ENCODE data around the gene CCDC138.

The CCDC138 gene

GRCh38 chr2:108893277-108893676 lies 106.7 kb downstream of the CCDC138 start:
- Histone ChIP-seq H3K36me3 (ENCODE audit: control insufficient read depth, insufficient read depth, low read length) (no peaks in the 10 kb centered on the region), H3K4me1 (ENCODE audit: control insufficient read depth, insufficient read depth, low read length) (no peaks in the 10 kb centered on the region), H3K4me3 (ENCODE audit: low read depth, low read length) (no peak overlapping the region), H3K9ac (ENCODE audit: low read length) (no peak overlapping the region), H3K27ac (ENCODE audit: low read depth, low read length) (no peak overlapping the region), H3K27me3 (ENCODE audit: control insufficient read depth, insufficient read depth, low read length) (no peaks in the 10 kb centered on the region), H3K9me3 (ENCODE audit: control insufficient read depth, insufficient read depth, low read depth, low read length) (peaks cover 8% of the 10 kb centered on the region; the same call in 1 of the 2 replicates)

GRCh38 chr2:108894766-108895165 lies 108.2 kb downstream of the CCDC138 start:
- Histone ChIP-seq H3K9ac (ENCODE audit: low read length) (no peak overlapping the region), H3K36me3 (ENCODE audit: control insufficient read depth, insufficient read depth, low read length) (no peaks in the 10 kb centered on the region)

GRCh38 chr2:108895188-108895587 lies 108.6 kb downstream of the CCDC138 start:
- no peaks in the 10 kb centered on the region for H3K4me1 ChIP-seq (ENCODE audit: control insufficient read depth, insufficient read depth, low read length)
- H3K27ac ChIP-seq (ENCODE audit: low read depth, low read length) = no peak overlapping the region
- H3K4me3 ChIP-seq (ENCODE audit: low read depth, low read length) = no peak overlapping the region
- H3K36me3 ChIP-seq (ENCODE audit: control insufficient read depth, insufficient read depth, low read length) = no peaks in the 10 kb centered on the region
- H3K27me3 ChIP-seq (ENCODE audit: control insufficient read depth, insufficient read depth, low read length) = no peaks in the 10 kb centered on the region
- H3K9me3 ChIP-seq (ENCODE audit: control insufficient read depth, insufficient read depth, low read depth, low read length) = peaks cover 7% of the 10 kb centered on the region; the same call in 1 of the 2 replicates
- no peak overlapping the region for H3K9ac ChIP-seq (ENCODE audit: low read length)

More at GRCh38 chr2:108894766-108895165, 108.2 kb downstream of the CCDC138 start:
- Histone ChIP-seq H3K9me3 (ENCODE audit: control insufficient read depth, insufficient read depth, low read depth, low read length) (peaks cover 8% of the 10 kb centered on the region; the same call in 1 of the 2 replicates), H3K4me1 (ENCODE audit: control insufficient read depth, insufficient read depth, low read length) (no peaks in the 10 kb centered on the region), H3K27me3 (ENCODE audit: control insufficient read depth, insufficient read depth, low read length) (no peaks in the 10 kb centered on the region), H3K27ac (ENCODE audit: low read depth, low read length) (no peak overlapping the region), H3K4me3 (ENCODE audit: low read depth, low read length) (no peak overlapping the region)

GRCh38 chr2:108896741-108897140 lies 110.2 kb downstream of the CCDC138 start:
- Histone ChIP-seq H3K4me1 (ENCODE audit: control insufficient read depth, insufficient read depth, low read length) (no peaks in the 10 kb centered on the region), H3K27me3 (ENCODE audit: control insufficient read depth, insufficient read depth, low read length) (no peaks in the 10 kb centered on the region), H3K9ac (ENCODE audit: low read length) (no peak overlapping the region), H3K27ac (ENCODE audit: low read depth, low read length) (no peak overlapping the region), H3K9me3 (ENCODE audit: control insufficient read depth, insufficient read depth, low read depth, low read length) (peaks cover 5% of the 10 kb centered on the region; the same call in 1 of the 2 replicates), H3K4me3 (ENCODE audit: low read depth, low read length) (no peak overlapping the region), H3K36me3 (ENCODE audit: control insufficient read depth, insufficient read depth, low read length) (no peaks in the 10 kb centered on the region)

GRCh38 chr2:108898315-108899082 lies 111.9 kb downstream of the CCDC138 start:
- Histone ChIP-seq H3K27me3 (ENCODE audit: control insufficient read depth, insufficient read depth, low read length) (no peaks in the 10 kb centered on the region), H3K4me3 (ENCODE audit: low read depth, low read length) (no peak overlapping the region), H3K4me1 (ENCODE audit: control insufficient read depth, insufficient read depth, low read length) (no peaks in the 10 kb centered on the region), H3K36me3 (ENCODE audit: control insufficient read depth, insufficient read depth, low read length) (no peaks in the 10 kb centered on the region), H3K9me3 (ENCODE audit: control insufficient read depth, insufficient read depth, low read depth, low read length) (peaks cover 5% of the 10 kb centered on the region; the same call in 1 of the 2 replicates), H3K9ac (ENCODE audit: low read length) (no peak overlapping the region), H3K27ac (ENCODE audit: low read depth, low read length) (no peak overlapping the region)

- no peaks in the 10 kb centered on the region for H3K4me1 ChIP-seq (ENCODE audit: control insufficient read depth, insufficient read depth, low read length)
- H3K27me3 ChIP-seq (ENCODE audit: control insufficient read depth, insufficient read depth, low read length) = no peaks in the 10 kb centered on the region
- no peak overlapping the region for H3K27ac ChIP-seq (ENCODE audit: low read depth, low read length)
- no peaks in the 10 kb centered on the region for H3K36me3 ChIP-seq (ENCODE audit: control insufficient read depth, insufficient read depth, low read length)
- no peak overlapping the region for H3K9ac ChIP-seq (ENCODE audit: low read length)
- H3K4me3 ChIP-seq (ENCODE audit: low read depth, low read length) = no peak overlapping the region
- no peaks in the 10 kb centered on the region for H3K9me3 ChIP-seq (ENCODE audit: control insufficient read depth, insufficient read depth, low read depth, low read length)
Measured at GRCh38 chr2:108904680-108905079, 118.1 kb downstream of the CCDC138 start.

GRCh38 chr2:108905176-108905575 lies 118.6 kb downstream of the CCDC138 start:
- Histone ChIP-seq H3K36me3 (ENCODE audit: control insufficient read depth, insufficient read depth, low read length) (no peaks in the 10 kb centered on the region), H3K4me1 (ENCODE audit: control insufficient read depth, insufficient read depth, low read length) (no peaks in the 10 kb centered on the region), H3K27ac (ENCODE audit: low read depth, low read length) (no peak overlapping the region), H3K9me3 (ENCODE audit: control insufficient read depth, insufficient read depth, low read depth, low read length) (no peaks in the 10 kb centered on the region), H3K27me3 (ENCODE audit: control insufficient read depth, insufficient read depth, low read length) (no peaks in the 10 kb centered on the region), H3K9ac (ENCODE audit: low read length) (no peak overlapping the region), H3K4me3 (ENCODE audit: low read depth, low read length) (no peak overlapping the region)

GRCh38 chr2:108905906-108906305 lies 119.3 kb downstream of the CCDC138 start:
- H3K27ac ChIP-seq (ENCODE audit: low read depth, low read length) = no peak overlapping the region
- H3K9ac ChIP-seq (ENCODE audit: low read length) = no peak overlapping the region
- H3K4me1 ChIP-seq (ENCODE audit: control insufficient read depth, insufficient read depth, low read length) = no peaks in the 10 kb centered on the region
- H3K27me3 ChIP-seq (ENCODE audit: control insufficient read depth, insufficient read depth, low read length) = no peaks in the 10 kb centered on the region
- H3K9me3 ChIP-seq (ENCODE audit: control insufficient read depth, insufficient read depth, low read depth, low read length) = no peaks in the 10 kb centered on the region
- no peak overlapping the region for H3K4me3 ChIP-seq (ENCODE audit: low read depth, low read length)
- H3K36me3 ChIP-seq (ENCODE audit: control insufficient read depth, insufficient read depth, low read length) = no peaks in the 10 kb centered on the region

- Histone ChIP-seq H3K4me3 (ENCODE audit: low read depth, low read length) (no peak overlapping the region), H3K27ac (ENCODE audit: low read depth, low read length) (no peak overlapping the region), H3K36me3 (ENCODE audit: control insufficient read depth, insufficient read depth, low read length) (no peaks in the 10 kb centered on the region), H3K9ac (ENCODE audit: low read length) (no peak overlapping the region), H3K27me3 (ENCODE audit: control insufficient read depth, insufficient read depth, low read length) (no peaks in the 10 kb centered on the region), H3K4me1 (ENCODE audit: control insufficient read depth, insufficient read depth, low read length) (no peaks in the 10 kb centered on the region), H3K9me3 (ENCODE audit: control insufficient read depth, insufficient read depth, low read depth, low read length) (no peaks in the 10 kb centered on the region)
Measured at GRCh38 chr2:108906403-108907077, 120.0 kb downstream of the CCDC138 start.

GRCh38 chr2:108907822-108908712 lies 121.5 kb downstream of the CCDC138 start:
- Histone ChIP-seq H3K27ac (ENCODE audit: low read depth, low read length) (no peak overlapping the region), H3K9ac (ENCODE audit: low read length) (no peak overlapping the region), H3K4me3 (ENCODE audit: low read depth, low read length) (no peak overlapping the region), H3K9me3 (ENCODE audit: control insufficient read depth, insufficient read depth, low read depth, low read length) (no peaks in the 10 kb centered on the region), H3K4me1 (ENCODE audit: control insufficient read depth, insufficient read depth, low read length) (no peaks in the 10 kb centered on the region), H3K36me3 (ENCODE audit: control insufficient read depth, insufficient read depth, low read length) (no peaks in the 10 kb centered on the region), H3K27me3 (ENCODE audit: control insufficient read depth, insufficient read depth, low read length) (no peaks in the 10 kb centered on the region)

Measured in HUES6 (cell line).